Activated T-cell treated with anti-CD3 and anti-CD28 coated beads, Interleukin-2, amount 50 U/mL, for 1 hour (primary cell): ENCODE measurements around the gene FAM9C.
"Not testable (repeated sequence)": the region's sequence is repeated elsewhere in the genome, so short reads cannot be mapped to it uniquely, and the experiment has no call there.

Experiments used
- DNase-seq: peaks from one replicate; pipeline ENCODE4 v3.0.0-alpha.2; 2020

Gene FAM9C

DNA sequence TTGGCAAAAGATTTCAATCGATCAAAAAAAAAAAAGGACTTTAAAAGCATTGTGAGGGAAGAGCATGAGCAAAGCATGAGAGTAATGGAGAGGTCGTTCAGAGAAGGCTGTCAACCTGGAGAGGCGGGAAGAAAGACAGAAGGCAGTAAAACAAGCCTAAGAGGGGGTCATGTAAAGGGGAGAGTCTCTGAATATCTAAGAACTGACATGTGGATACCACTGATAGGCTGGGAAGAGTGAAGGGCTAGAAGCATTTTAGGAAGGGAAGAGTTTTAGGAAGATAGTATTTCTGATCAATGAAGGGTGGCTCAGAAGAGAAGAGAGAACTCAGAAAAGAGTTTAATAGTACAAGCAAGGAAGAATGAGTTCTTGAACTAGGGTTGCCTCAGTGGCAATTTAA lies 7.5 kb downstream of the FAM9C start:
- DNase-seq = no peak

DNA sequence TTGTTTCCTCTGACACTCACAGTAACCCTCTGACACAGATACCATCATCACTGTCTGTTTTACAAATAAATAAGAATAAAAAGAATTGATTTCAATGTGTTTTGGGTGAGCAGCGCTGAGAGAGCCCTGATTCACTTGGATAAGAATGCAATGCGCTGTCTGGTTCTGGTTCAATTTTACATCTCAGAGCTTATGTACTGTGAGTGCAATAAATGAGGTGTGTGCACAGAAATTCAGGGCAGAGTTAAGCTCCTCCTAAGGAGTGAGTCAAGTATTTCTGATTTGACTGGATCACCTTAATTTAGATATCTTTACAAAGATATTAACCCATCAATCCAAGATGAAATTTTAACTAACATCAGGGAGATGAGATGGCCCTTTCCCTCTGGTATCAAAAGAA lies 11.2 kb downstream of the FAM9C start:
- DNase-seq = no peak

DNA sequence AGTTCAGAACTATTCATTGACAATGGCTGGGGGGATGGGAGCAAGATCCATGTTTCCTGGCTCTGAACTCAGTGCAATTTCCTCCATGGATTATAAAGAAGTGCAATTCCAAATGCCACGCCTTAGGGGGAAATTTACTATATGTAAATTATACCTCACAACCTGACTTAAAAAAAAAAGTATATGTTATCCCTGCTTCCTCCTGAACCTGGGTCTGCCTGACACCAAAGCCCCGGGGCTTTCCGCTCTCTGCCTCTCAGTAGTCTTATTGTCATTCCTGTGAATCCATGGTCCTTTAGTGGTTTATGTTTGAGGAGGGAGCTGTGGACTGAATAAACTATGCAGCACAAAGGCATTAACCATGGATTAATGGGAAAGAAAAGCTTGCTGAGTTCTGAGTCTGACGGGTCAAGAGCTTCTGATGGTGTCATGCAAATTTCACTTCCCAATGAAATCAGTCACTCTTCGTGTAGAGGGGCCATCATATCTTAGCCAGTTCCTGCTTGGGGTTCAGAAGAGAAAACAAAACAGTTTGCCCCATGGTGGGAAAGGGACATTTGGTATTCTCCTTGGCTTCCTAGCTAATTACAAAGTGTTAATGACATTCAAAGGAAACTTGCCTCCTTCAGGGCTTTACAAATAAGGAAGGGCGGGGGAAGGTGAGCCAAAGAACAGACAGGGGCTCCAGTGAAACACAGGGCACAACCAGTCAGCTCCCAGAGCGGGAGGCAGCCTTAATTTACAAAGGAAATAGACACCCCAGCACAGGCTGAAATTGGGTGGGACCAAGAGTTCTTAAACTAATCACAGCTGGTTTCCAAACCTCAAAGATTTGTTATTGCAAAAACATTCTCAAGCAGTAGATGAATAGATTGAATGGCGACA lies 14.3 kb downstream of the FAM9C start:
- DNase-seq = no peak

DNA sequence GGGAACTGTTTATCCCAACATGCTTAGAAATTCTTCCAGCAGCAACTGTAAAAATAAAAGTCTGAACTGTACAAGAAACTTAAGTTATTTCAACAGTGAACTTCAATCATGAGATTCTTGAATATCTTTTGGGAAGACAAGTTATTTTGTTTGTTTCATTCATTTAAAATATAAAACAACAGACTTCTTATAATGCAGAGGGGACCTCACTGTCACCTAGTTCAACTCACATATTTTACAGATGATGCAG lies 14.9 kb downstream of the FAM9C start:
- DNase-seq = no peak

DNA sequence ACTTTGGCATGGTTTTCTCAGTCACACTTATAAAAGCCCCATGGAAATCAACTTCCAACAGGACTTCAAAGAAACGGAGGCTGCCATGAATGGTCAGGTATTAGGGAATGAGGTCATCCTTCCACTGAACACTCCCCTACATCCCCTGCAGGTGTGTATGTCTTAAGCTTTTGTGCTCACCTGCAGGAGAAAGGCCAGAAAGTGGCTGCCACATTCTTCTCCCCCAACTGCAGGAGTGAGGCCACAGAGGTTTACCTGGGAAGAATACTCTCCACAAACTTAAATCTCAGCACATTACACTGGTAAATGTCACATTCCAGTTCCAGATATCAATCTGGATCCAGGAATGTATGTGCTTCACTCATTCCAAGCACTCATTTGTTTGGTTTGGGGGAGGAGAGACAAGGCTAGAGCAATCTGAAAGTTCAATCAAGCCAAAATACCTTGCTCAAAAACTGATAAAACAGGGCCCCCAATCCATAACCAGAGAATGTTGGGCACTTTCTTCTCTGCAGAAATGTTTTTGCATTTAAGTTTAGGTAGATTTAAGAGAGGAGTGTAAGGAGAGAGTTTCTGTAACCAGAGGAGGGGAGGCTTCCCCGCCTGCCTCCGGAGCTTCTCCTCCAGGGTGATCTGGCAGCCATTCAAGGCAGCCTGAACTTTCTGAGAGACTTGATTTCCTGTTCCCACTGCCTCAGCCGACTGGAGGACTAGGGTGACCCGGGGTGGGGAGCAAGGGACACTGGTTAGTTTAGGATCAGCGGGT lies 15.4 kb downstream of the FAM9C start:
- no peak for DNase-seq

DNA sequence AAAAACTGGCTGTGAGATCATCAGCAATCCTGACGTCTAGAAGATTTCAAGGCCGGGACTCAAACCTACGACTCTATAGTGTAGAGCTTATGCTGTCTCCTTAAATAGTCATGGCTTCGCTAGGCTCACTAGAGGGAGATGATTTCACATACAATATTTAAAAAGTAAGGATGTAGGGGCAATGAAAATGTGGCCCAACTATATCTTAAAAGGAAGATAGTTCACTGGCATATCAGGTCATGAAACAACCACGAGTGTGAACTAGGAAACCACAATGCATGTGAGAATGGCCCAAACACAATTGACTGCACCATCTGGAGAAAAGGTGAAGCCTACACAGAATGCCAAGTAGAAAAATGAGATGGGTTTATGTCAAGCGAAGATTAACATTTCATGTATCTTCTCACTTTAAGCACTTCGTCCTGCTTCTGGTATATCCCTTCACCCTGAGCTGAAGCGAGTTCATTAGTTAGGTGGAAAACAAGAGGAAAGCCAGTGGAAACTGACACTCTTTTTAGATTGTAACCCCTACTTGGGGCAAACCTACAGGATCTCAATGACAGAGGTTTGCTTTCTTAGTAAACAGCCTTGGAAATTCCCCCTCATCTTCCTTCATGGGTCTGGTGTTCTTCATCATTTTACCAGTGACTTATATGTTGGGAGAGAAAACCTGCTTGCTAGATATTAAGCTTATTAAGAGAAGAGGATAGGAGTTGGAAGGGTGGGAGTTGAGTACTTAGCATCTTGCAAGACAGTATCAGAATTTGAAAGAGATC lies 17.4 kb downstream of the FAM9C start:
- no peak for DNase-seq

DNA sequence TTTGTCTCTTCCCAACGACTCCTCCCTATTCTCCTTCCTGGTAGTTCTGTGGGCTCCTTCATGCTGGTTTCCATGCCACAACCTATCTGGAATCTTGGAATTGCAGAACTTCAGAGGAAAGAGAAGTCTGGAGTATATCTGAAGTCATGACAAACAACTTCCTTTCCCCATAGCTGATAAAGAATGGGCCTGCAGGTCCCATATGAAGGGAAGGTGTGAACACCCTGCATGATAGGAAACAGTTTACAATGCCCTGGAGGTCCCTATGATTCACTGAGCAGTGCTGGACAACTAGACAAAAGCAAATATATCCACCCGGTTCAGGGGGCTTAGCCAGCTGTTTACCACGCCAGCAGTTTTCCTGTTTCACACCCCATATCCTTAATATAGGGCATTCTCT lies 19.4 kb downstream of the FAM9C start:
- DNase-seq = no peak

DNA sequence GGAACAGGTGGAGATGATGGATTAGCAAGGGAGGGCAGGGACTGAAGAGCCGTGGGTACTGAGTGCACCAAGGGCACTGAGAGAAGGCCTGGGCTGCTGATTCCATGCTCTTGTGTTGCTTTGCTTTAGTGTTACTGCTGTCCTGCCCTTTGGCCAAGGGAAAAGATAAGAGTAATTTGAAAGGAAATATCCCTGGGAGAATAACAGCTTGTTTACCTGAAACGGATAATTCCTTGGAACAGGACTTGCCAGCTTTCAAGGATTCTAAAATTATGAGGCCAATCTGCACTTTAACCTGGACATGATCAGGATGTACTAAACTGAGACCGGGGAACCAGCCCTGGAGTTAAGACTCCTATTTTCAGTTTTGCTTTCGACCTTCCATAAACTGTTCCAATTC lies 20.4 kb downstream of the FAM9C start:
- DNase-seq = no peak

DNA sequence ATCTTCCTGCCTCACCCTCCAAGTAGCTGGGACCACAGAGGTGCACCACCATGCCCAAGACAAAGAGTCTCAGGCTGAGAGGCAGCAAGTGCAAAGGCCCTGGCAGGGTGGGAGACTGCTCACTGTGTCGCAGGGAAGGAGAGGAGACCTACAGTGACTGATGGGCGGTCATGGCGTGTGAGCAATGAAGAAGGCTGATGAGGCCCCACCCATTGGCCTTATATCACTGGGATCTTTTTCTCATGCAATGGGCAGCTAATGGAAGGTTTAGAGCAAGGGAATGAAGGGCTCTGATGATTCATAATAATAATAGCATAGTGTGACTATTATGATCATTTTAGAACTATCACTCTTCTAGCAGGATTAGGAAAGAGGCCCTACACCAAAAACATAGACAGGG lies 20.9 kb downstream of the FAM9C start:
- no peak for DNase-seq

DNA sequence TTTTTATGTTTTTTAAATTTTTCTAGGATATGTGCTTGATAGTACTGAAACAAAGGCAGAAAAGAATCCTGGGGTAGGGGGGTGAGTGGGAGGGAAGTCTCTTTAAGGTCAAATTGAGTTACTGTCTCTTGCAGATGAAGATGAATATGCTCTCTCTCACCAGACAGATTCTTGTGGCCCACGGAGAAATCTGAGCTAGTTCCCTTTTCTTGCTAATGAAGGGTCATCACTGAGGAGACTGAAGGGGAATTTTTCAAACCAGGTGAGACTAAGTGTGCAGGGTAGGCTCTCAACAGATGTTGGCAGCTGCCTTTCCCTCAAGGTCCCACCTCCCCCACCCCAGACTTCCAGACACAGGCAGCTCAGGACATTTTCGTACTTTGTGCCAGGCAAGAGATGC lies 21.5 kb downstream of the FAM9C start:
- DNase-seq = no peak

DNA sequence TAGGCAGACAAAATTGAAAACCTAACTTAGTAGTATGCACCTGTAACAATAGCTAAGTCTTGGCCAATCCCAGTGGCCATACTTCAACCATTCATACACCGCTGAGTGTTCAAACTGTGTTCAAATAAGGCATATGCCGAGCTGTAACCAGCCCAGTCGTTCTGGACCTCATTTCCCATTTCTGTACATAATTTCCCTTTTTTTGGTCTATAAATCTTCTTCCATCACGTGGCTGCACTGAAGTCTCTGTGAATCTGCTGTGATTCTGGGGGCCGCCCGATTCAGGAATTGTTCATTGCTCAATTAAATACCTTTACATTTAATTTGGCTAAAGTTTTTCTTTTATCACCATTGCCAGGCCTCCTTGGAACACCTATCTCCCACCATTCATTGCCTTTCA lies 27.7 kb downstream of the FAM9C start:
- not testable (repeated sequence) for DNase-seq

DNA sequence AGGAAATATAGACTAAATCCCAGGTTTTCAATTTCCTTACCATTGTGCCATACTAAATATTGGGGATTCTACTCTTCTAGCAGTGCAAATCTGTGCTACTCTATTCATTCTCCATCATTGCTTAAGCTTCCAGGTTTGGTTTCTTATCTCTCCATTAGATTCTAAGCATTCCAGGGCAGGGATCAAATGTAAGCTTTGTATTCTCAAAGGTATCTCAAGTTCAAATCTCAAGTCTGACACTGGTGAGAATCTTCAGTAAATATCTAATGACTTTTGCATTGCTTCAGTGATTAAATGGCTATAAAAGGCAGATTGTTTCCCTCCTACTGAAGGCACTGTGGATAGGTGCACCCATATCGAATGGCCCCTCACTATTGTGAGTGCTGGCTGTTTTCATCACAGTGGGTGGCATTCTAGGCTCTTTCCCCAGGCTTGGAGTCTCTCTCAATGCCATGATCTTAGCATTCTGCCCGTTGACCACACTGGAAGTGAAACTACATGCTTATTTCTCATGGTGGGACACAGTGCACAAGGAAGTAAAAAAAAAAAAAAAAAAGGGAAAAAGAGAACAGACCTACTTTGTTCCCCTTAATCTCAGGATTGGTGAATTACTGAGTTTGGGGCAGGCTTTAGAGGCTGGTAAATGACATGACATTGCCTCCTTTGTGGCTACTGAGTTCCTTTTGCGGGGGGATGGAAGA lies 28.7 kb downstream of the FAM9C start:
- DNase-seq = no peak

DNA sequence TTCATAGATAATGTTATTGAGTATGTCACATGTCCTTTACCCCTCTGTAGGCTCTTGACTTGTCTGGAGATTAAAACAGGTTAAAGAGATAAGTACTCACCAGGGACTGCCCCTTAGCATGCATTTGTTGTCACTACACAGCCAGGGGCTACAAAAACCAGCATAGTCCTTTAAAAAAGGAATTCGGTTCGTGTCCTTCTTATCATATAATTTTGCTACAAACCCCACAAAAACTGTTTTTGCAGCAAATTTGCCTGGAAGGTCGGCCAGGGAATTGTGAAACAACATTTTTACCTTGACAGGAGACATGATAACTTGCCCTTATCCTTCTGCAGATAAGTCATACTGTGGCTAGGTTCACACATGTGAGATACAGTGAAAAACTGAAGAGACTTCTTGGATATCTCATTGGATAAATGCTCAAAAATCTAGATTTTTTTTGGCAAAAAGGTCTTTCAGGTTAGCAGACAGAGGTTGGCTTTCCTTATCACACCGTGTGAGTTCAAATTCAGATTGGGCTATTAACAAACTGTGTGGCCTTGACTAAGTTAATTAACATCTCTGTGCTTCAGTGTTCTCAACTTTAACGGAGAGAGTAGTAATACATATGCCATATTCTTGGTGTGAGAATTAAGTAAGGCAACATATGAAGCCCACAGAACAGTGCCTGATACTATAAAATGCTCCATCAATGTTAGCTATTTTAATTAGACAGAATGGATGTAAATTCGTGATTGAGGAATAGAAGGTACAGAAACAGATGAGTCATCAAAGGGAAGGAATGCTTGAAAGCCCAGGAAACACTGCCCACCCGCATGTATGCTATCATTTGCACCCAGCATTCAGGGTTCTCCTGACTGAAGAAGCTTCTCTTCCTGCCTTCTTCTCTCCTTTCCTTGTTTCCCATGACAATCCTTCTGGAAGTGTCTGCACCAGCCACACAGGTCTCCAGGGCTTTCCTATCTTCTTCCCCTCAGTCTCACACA lies 30.0 kb downstream of the FAM9C start:
- DNase-seq = no peak

DNA sequence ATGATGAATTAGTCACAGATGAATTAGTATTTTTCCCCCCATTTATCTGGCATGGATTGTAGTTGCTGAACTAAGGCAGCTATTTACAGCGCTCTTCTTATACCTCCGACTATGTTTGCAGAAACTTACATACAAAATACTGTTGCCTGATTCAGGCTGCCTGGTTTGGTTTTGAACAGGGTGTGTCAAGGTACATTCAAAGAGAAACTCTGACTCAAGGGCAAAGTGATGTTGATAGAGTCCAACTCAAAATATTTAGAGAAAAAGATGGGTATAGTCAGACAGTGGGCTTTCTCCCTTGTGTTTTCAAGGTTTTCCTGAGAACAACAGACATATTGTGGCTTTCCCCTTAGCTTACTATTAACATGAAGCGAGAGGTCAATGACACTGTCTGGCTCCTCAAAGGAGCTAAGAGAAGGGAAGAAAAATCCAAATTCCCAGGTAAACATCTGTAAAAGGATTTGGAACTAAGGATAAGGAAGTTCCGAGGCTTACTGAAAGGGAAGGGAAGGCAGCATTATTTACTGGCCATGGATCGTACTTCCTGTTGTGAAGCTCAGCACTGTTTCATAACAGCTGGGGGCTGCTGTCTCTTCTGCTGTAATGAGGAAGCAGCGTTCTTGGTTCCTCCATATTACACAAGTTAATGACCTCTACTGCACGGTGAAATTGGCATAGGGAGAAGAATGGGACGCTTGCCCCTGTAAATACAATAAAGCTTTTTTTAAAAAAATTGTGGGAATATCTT lies 30.9 kb downstream of the FAM9C start:
- no peak for DNase-seq

DNA sequence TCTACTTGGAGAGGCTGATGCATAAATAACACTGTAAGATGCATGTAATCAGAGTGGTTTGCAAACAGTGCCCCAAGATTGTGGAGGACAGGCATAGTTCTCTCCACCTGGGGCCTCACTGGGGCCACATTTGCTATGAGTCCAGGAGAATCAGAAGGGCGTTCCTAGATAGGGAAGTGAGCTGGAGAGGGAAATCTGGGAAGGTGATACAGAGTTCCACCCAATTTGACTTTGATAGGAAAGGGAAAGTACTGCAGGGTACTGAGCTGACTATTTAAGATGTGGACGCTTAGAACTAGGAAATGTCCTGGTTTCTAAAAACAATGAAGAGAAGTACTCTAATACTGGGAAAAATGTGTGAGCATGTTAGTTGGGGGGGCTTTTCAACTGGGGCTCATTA lies 33.9 kb downstream of the FAM9C start:
- no peak for DNase-seq

DNA sequence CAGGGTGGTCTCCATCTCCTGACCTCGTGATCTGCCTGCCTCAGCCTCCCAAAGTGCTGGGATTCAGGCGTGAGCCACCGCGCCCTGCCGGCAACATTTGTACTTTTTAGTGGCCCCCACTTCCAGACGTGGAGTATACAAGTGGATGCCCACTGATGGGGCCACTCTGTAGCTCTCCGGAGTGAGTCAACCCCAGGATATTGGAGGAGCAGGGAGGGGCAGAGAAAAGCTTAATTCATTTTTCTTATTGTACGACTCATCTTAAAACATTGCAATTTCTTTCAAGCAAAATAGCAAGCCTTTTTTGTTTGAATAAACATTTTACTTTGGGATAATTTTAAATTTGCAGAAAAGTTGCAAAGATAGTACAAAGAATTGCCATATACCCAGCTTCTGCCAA lies 34.6 kb downstream of the FAM9C start:
- DNase-seq = no peak

DNA sequence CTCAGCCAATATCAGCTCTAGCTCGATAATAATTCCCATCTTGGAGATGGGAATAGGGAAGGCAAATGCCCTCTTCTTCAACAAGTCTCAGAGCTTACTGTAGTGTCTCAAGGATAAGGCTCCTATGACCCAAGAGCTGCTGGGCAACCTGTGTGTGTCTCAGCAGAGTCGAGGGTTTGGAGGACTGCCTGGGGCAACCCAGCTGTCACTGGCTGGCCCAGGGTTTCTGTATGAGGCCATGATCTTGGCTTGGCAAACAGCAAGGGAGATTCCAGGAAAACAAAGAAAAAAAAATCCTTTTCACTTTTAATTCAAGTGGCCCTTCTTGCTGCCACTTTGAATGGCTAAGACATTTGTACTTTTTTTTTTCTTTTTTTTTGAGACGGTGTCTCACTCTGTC lies 35.1 kb downstream of the FAM9C start:
- no peak for DNase-seq

DNA sequence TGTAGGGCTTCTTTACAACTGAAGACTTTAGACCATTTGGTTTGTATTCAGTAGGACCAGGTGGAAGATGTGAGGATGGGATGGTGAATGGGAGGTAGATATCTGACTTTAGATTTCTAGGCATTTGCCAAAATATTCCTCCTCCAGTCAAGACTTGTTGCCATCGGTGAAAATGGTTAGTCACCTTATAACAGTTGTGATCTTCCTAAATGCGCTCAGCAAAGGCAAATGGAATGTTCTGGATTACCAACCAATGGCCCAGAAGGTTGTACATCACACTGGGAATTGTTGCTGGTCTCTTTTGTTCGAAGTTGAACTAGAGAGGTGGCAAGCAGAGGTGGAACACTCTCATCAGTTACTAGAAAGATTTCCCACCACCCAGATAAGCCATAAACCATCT lies 35.6 kb downstream of the FAM9C start:
- no peak for DNase-seq

DNA sequence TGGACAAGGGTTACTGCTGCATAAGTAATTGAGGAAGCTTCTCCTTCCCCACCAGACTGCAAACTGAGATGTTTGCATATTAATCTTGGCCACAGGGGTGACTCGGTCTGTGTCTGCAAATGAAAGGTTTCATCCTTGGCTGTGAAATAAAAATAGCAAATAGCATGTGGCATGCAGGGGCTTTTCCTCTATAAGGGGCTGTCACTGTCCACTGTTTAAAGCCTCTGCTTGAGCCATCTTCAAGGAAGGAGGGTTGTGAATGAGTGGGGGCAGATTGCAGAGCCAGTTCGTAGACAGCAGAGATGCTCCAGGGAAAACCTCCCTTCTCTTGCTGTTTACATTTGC lies 36.3 kb downstream of the FAM9C start:
- DNase-seq = no peak

DNA sequence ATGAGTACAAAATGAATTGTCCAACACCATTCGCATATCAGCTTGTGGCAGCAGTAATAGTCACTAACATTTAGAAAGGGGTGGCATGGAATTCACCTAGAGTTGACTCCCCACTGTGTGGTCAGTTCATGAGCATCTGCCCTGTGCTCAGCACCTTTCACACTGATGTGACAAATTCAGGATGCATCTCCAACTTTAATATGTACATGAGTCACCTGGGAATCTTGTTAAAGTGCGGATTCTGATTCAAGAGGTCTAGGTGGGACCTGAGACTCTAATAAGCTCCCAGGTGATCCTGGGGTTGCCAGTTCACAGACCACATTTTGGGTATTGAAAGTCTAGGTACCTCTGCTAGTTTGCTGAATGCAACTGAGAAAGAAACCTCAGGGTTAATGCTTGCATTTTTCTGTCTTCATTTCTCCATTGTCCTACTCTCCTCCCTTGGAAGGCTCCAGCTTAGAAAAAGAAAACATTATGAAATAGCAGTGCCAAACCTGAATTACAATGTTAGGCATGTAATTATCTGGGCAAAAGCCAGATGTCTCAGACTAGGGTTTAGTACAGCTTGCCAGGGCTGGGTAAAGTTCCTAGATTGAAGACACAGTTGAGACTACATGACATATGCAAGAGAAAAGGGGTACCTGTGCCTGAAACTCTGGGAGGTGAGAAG lies 36.8 kb downstream of the FAM9C start:
- no peak for DNase-seq
